PC-3 (cell line): ENCODE results near the gene BSG.

Experiments
- EZH2 ChIP-seq: fragments of 300-600 bp; sonication (generic); IDR thresholded peaks from one replicate; pipeline ENCODE4 v1.6.1; 2017; ENCODE audit warnings: antibody characterized with exemption, mild to moderate bottlenecking, low read length; ENCODE audit not compliant: unreplicated experiment
- EZH2phosphoT487 ChIP-seq: fragments of 300-600 bp; sonication (generic); IDR thresholded peaks from 2 replicates; pipeline ENCODE4 v1.6.1; 2018; ENCODE audit warnings: mild to moderate bottlenecking, antibody characterized with exemption, low read length, borderline replicate concordance
- TF ChIP-seq, protein P1 (sequence below): fragments of 300-600 bp; sonication (generic); conservative IDR thresholded peaks from 2 replicates; pipeline ENCODE4 v1.5.1; 2017; ENCODE audit warnings: antibody characterized with exemption, low read depth, mild to moderate bottlenecking, low read length

DNA sequence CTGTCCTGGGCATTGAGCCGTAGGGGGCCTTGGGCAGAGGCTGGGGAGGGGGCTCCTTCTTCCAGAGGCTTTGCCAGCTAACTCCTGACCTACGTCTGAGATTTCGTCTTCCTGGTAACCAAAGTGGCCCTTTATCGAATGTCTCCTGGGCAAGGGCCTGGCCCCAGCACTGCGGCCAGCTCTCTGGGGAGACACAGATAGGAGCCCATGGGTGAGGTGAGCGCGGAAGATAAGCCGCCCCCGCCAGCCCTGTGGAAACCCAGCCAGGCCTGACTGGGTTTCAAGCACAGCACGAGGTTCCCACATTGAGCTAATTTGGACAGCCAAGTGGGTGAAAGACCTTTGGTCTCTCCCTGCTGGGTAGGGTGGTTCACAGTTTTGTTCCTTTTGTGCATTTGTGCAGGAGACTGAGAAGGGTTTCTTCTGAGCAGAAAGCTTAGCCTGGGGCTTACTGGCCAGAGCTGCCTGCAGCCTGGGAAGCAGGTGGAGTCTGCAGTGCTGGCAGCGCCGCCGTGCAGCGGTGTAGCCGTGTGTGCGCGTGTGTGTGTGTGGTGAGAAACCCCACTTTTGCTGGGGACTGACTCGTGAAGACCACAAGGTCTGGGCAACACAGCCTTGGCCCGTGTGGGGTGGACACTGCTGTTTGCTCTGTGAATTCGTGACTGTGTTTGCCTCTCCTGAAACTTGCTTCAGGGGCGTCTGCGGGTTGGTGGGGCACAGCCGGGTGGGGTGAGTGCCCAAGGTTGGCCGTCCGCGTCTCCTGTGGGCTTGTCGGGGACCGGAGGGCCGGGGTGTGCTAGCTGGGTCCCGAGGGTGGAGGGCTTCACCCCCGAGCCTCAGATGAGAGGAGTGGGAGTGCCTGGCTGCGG, 2.5 kb downstream of the BSG start:
- TF ChIP-seq, protein P1, sequence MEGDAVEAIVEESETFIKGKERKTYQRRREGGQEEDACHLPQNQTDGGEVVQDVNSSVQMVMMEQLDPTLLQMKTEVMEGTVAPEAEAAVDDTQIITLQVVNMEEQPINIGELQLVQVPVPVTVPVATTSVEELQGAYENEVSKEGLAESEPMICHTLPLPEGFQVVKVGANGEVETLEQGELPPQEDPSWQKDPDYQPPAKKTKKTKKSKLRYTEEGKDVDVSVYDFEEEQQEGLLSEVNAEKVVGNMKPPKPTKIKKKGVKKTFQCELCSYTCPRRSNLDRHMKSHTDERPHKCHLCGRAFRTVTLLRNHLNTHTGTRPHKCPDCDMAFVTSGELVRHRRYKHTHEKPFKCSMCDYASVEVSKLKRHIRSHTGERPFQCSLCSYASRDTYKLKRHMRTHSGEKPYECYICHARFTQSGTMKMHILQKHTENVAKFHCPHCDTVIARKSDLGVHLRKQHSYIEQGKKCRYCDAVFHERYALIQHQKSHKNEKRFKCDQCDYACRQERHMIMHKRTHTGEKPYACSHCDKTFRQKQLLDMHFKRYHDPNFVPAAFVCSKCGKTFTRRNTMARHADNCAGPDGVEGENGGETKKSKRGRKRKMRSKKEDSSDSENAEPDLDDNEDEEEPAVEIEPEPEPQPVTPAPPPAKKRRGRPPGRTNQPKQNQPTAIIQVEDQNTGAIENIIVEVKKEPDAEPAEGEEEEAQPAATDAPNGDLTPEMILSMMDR = no peak
- TF ChIP-seq EZH2 = no peak
- no peak for TF ChIP-seq EZH2phosphoT487
